ENCODE measurements around the gene SAMD10.

The SAMD10 gene

DNA sequence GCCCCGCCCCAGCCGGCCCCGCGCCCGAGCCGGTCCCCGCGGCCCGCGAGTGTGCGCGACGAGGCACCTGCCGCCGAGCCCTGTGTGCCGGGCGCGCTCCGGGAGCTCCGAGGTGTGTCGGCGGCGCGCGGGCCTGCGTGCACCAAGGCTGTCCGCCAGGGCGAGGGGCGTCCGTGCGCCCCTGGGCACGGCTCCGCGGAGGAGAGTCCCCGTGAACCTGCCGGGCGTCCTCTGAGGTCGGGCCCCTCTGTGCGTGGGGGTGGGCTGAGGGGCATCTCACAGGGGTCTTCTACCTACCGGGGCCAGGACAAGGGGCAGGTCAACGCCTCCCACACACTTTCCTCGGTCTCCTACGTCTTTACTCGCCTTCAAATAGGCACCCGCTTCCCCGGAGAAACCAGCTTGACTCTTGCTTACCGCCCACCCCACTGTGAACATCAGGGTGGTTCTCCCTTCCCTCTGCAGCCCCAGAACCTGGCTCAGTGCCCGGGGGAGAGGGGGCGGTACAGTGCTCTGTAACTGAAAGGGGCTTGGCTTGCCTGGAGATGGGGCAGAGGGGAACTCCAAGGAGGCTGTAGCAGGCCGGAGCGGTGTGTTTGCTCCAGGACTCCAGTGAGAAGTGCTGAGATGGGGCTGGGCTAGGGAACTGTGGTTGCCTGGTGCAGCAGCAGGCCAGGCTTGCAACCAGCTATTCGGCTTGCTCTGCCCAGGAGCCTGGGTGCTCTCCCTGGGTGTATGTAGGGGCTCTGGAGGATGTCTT, at the start of gene SAMD10:
Gene SAMD10, minus strand, starts transcription at position 86 of the 760 bp plus-strand sequence. CDS start 175 bp downstream, outside the sequence.
- H3K4me1 ChIP-seq (ENCODE audit: control insufficient read depth, insufficient read depth, low read length): peaks cover 5% of the 10 kb centered on the region; the same call in 1 of the 2 replicates
- WGBS (ENCODE audit: insufficient coverage, insufficient read length): no CpG with 5 or more reads among the region's 52 CpGs
- no peaks in the 10 kb centered on the region for H3K9me3 ChIP-seq (ENCODE audit: control insufficient read depth, insufficient read depth, low read length)
- peak within 1 kb of the TSS; percentile 76 for H3K4me3 ChIP-seq (ENCODE audit: low read length)
- H3K27me3 ChIP-seq (ENCODE audit: control insufficient read depth, insufficient read depth, low read length): no peaks in the 10 kb centered on the region
- no peaks in the 10 kb centered on the region; the same call in 1 of the 2 replicates for H3K36me3 ChIP-seq (ENCODE audit: control insufficient read depth, insufficient read depth, low read length)
- no peak within 1 kb of the TSS for H3K27ac ChIP-seq (ENCODE audit: low read length)
- DNase-seq (ENCODE audit: low read depth, low spot score): no peak

GRCh38 chr20:64027981-64028685, 48.7 kb upstream of the SAMD10 start:
- no peak for DNase-seq (ENCODE audit: low read depth, low spot score)
- WGBS (ENCODE audit: insufficient coverage, insufficient read length): no CpG with 5 or more reads among the region's 24 CpGs
- peaks cover 48% of the 10 kb centered on the region for H3K36me3 ChIP-seq (ENCODE audit: control insufficient read depth, insufficient read depth, low read length)

DNA sequence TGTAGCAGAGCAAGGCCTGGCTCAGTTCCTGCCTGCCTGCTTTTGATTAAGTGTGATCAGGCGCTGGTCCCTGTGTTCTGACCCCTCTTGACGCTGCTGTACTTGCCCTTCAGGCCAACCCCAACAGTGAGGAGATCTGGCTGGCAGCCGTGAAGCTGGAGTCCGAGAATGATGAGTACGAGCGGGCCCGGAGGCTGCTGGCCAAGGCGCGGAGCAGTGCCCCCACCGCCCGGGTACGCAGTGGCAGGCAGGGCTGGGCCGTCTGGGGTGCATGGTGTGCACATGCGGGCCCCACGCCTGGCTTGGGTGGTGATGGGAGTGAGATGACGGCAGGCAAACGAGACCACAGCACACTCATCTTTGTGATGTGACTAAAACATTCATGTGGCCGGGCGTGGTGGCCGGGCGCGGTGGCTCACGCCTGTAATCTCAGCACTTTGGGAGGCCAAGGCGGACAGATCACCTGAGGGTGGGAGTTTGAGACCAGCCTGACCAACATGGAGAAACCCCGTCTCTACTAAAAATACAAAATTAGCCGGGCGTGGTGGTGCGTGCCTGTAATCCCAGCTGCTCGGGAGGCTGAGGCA, 46.5 kb upstream of the SAMD10 start:
- H3K27ac ChIP-seq (ENCODE audit: low read length): no peak overlapping the region
- no peaks in the 10 kb centered on the region for H3K9me3 ChIP-seq (ENCODE audit: control insufficient read depth, insufficient read depth, low read length)
- H3K4me3 ChIP-seq (ENCODE audit: low read length): no peak overlapping the region
- no CpG with 5 or more reads among the region's 29 CpGs for WGBS (ENCODE audit: insufficient coverage, insufficient read length)
- H3K27me3 ChIP-seq (ENCODE audit: control insufficient read depth, insufficient read depth, low read length): no peaks in the 10 kb centered on the region
- H3K36me3 ChIP-seq (ENCODE audit: control insufficient read depth, insufficient read depth, low read length): peaks cover 49% of the 10 kb centered on the region
- no peaks in the 10 kb centered on the region for H3K4me1 ChIP-seq (ENCODE audit: control insufficient read depth, insufficient read depth, low read length)
- DNase-seq (ENCODE audit: low read depth, low spot score): no peak

More at GRCh38 chr20:64027981-64028685, 48.7 kb upstream of the SAMD10 start:
- Histone ChIP-seq H3K27ac (ENCODE audit: low read length) (no peak overlapping the region), H3K4me3 (ENCODE audit: low read length) (no peak overlapping the region), H3K9me3 (ENCODE audit: control insufficient read depth, insufficient read depth, low read length) (no peaks in the 10 kb centered on the region), H3K27me3 (ENCODE audit: control insufficient read depth, insufficient read depth, low read length) (no peaks in the 10 kb centered on the region), H3K4me1 (ENCODE audit: control insufficient read depth, insufficient read depth, low read length) (no peaks in the 10 kb centered on the region)

DNA sequence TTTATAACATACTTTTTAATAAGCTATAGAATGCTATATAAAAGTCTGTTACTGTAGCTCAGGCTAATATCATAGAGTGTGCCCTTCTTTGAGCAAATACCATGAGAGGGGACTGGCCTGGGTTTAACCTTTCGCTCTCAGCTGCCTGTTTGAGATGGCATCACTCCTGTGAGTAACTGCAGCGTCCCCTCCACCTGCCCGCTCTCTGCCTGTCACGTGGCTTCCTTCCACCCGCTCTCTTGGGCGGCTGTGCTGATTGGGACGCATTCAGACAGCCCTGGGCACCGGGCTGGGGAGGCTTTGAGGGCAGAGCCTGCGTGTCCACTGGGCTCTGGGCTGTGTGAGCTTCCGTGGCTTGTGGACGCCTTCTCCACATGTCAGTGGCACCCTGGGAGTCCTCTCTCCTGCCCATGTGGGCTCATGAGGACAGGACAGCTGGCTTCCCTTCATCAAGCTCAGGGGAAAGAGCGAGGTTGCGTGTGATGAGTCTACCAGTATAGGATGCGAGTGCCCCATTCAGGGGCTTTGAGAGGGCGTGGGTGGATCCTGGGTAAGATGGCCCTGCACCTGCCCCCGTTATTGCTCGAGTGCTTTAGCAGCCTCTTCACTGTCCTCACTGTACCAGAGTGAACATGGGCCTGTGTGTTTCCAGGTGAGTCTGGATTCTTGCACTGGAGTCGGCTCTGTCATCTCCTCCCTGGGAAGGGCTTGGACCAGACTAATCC, 45.8 kb upstream of the SAMD10 start:
- no peak overlapping the region for H3K4me3 ChIP-seq (ENCODE audit: low read length)
- H3K9me3 ChIP-seq (ENCODE audit: control insufficient read depth, insufficient read depth, low read length): no peaks in the 10 kb centered on the region
- peaks cover 45% of the 10 kb centered on the region for H3K36me3 ChIP-seq (ENCODE audit: control insufficient read depth, insufficient read depth, low read length)
- WGBS (ENCODE audit: insufficient coverage, insufficient read length): no CpG with 5 or more reads among the region's 18 CpGs
- DNase-seq (ENCODE audit: low read depth, low spot score): no peak
- no peaks in the 10 kb centered on the region for H3K27me3 ChIP-seq (ENCODE audit: control insufficient read depth, insufficient read depth, low read length)
- no peak overlapping the region for H3K27ac ChIP-seq (ENCODE audit: low read length)
- H3K4me1 ChIP-seq (ENCODE audit: control insufficient read depth, insufficient read depth, low read length): no peaks in the 10 kb centered on the region

GRCh38 chr20:64024141-64024990, 44.9 kb upstream of the SAMD10 start:
- H3K36me3 ChIP-seq (ENCODE audit: control insufficient read depth, insufficient read depth, low read length): peaks cover 37% of the 10 kb centered on the region
- no peak for DNase-seq (ENCODE audit: low read depth, low spot score)
- no CpG with 5 or more reads among the region's 17 CpGs for WGBS (ENCODE audit: insufficient coverage, insufficient read length)

DNA sequence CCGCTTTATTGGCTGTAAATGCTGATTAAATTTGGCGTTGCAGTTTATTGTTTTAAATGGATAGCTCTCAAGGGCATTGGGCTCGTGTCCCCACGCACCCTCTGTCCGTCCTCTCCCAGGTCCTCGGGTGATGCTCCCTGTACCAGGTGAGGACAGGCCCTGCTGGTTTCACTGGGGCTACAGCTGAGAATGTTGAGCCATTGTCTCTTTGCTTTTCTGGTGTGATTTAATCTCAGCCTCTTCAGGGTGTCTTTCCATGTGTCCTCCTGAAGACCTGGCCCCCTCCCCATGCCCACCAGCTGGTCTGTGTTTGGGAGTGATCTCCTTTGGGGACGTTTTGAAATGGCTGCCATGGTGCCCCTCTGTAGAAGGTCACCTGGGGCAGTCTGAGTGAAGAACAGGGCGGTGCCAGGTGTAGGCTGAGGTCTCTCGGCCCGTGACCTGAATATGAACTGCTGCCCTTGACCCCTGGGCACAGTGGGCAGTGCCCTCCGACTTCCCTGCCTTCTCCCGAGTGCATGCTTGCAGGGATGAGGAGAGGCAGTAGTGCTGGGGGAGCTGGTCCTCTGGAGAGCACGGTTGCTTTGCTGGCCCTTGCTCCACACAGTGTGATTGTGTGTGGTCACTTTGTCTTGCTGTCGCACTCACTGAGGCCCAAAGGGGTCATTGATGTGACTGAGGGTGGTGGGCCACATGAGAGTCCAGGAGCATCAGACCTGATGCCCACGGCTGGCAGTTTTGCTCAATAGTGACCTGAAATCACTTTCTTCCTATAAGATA, 44.1 kb upstream of the SAMD10 start:
- no peak for DNase-seq (ENCODE audit: low read depth, low spot score)
- Histone ChIP-seq H3K27ac (ENCODE audit: low read length) (no peak overlapping the region), H3K27me3 (ENCODE audit: control insufficient read depth, insufficient read depth, low read length) (no peaks in the 10 kb centered on the region), H3K4me3 (ENCODE audit: low read length) (no peak overlapping the region), H3K36me3 (ENCODE audit: control insufficient read depth, insufficient read depth, low read length) (peaks cover 38% of the 10 kb centered on the region), H3K9me3 (ENCODE audit: control insufficient read depth, insufficient read depth, low read length) (no peaks in the 10 kb centered on the region), H3K4me1 (ENCODE audit: control insufficient read depth, insufficient read depth, low read length) (no peaks in the 10 kb centered on the region)
- WGBS (ENCODE audit: insufficient coverage, insufficient read length): no CpG with 5 or more reads among the region's 15 CpGs

More at GRCh38 chr20:64024141-64024990, 44.9 kb upstream of the SAMD10 start:
- no peak overlapping the region for H3K4me3 ChIP-seq (ENCODE audit: low read length)
- H3K4me1 ChIP-seq (ENCODE audit: control insufficient read depth, insufficient read depth, low read length): no peaks in the 10 kb centered on the region
- H3K9me3 ChIP-seq (ENCODE audit: control insufficient read depth, insufficient read depth, low read length): no peaks in the 10 kb centered on the region
- H3K27me3 ChIP-seq (ENCODE audit: control insufficient read depth, insufficient read depth, low read length): no peaks in the 10 kb centered on the region
- no peak overlapping the region for H3K27ac ChIP-seq (ENCODE audit: low read length)

DNA sequence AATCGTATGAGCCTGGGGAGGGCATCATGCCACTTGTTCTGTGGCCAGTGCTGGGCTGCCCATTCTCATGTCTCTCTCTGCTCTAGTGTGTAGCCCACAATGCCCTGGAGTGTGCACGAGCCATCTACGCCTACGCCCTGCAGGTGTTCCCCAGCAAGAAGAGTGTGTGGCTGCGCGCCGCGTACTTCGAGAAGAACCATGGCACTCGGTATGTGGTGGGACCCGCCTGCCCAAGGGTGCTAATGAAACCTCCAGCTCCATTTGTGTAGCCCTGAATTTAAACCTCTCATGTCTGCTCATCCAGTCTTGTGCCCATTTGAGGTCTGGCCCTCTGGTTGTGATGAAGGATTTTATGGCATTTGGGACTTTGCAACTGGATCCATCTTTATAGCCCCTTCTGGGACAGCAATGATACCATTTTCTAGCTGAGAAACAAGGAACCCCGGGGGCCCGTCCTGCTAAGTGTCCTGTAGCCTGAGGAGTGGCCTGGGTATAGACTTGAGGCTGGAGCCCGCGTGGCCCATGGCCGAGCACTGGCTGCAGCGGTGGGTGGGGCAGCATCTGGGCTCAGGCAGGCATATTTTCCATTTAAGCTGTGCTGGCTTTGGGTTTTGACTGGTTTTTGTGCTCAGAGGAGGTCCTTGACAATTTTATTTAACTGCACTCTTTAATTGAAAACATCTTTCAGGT, 43.4 kb upstream of the SAMD10 start:
- Histone ChIP-seq H3K27ac (ENCODE audit: low read length) (no peak overlapping the region), H3K36me3 (ENCODE audit: control insufficient read depth, insufficient read depth, low read length) (peaks cover 38% of the 10 kb centered on the region), H3K4me3 (ENCODE audit: low read length) (no peak overlapping the region), H3K4me1 (ENCODE audit: control insufficient read depth, insufficient read depth, low read length) (no peaks in the 10 kb centered on the region), H3K27me3 (ENCODE audit: control insufficient read depth, insufficient read depth, low read length) (no peaks in the 10 kb centered on the region), H3K9me3 (ENCODE audit: control insufficient read depth, insufficient read depth, low read length) (no peaks in the 10 kb centered on the region)
- no CpG with 5 or more reads among the region's 17 CpGs for WGBS (ENCODE audit: insufficient coverage, insufficient read length)
- no peak for DNase-seq (ENCODE audit: low read depth, low spot score)

DNA sequence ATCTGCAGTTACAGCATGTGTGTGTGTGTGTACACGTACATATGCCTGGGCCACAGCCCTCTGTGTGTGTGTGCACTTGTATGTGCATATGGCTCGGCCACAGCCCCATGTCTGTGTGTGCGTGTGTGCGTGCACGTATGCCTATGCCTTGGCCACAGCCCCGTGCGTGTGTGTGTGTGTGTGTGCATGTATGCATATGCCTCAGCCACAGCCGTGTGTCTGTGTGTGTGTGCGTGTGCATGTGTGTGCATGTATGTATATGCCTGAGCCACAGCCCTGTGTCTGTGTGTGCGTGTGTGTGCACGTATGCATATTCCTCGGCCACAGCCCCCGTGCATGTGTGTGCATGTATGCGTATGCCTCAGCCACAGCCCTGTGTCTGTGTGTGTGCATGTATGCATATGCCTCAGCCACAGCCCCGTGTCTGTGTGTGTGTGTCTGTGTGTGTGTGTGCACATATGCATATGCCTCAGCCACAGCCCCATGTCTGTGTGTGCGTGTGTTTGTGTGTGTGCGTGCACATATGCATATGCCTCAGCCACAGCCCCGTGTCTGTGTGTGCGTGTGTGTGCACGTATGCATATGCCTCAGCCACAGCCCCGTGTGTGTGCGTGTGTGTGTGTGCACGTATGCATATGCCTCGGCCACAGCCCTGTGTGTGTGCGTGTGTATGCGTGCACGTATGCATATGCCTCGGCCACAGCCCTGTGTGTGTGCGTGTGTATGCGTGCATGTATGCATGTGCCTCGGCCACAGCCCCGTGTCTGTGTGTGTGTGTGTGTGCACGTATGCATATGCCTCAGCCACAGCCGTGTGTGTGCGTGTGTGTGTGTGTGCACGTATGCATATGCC, 41.9 kb upstream of the SAMD10 start:
- no peak for DNase-seq (ENCODE audit: low read depth, low spot score)
- H3K27me3 ChIP-seq (ENCODE audit: control insufficient read depth, insufficient read depth, low read length): no peaks in the 10 kb centered on the region
- WGBS (ENCODE audit: insufficient coverage, insufficient read length): no CpG with 5 or more reads among the region's 36 CpGs
- no peak overlapping the region for H3K27ac ChIP-seq (ENCODE audit: low read length)
- H3K4me1 ChIP-seq (ENCODE audit: control insufficient read depth, insufficient read depth, low read length): no peaks in the 10 kb centered on the region
- H3K4me3 ChIP-seq (ENCODE audit: low read length): no peak overlapping the region
- peaks cover 33% of the 10 kb centered on the region for H3K36me3 ChIP-seq (ENCODE audit: control insufficient read depth, insufficient read depth, low read length)
- no peaks in the 10 kb centered on the region for H3K9me3 ChIP-seq (ENCODE audit: control insufficient read depth, insufficient read depth, low read length)

Measured in iPS DF 6.9 (cell line).